GM21619 (cell line): ENCODE measurements around the gene NUDT7.
A peak's percentile ranks its signal among the peaks of the same experiment; 100 is the strongest.

Source experiments
- ATAC-seq: cut with Tn5 transposase; IDR thresholded peaks from one replicate; pipeline ENCODE4 v1.9.1; 2021; ENCODE audit not compliant: unreplicated experiment

The NUDT7 gene

DNA sequence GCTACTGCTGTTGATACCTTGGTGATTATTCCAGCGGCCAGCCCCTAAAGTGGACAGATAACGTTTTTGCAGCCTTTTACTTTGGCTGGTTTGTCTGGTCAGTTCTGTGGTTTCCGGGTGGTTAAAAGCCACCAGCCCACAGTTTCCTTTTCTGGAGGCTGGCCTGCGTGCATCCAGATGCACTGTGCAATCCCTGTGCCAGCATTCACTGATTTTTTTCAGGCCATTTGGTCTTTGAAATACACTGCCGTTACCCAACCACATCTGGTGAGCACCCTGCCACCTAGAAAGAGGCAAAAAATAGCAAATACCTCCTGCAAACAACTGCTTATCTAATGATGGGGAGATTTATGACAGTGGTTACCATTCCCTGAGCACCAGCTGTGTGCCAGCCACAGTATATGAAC is 797 bp downstream of the NUDT7 start:
- ATAC-seq = peak; percentile 7

DNA sequence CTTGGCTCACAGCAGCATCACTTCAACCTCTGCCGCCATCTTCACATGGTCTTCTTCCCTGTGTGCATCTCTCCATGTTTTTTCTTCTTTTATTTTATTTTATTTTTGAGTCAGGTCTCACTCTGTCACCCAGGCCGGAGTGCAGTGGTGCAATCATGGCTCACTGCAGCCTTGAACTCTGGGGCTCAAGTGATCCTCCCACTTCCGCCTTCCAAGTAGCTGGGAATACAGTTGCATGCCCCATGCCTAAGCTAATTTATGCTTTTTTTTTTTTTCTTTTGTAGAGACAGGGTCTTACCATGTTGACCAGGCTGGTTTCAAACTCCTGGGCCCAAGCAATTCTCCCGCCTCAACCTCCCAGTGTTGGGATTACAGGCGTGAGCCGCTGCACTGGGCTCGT is 1.9 kb downstream of the NUDT7 start:
- ATAC-seq = no peak

GRCh38 chr16:77729951-77730350 is 7.6 kb downstream of the NUDT7 start:
- ATAC-seq = no peak

DNA sequence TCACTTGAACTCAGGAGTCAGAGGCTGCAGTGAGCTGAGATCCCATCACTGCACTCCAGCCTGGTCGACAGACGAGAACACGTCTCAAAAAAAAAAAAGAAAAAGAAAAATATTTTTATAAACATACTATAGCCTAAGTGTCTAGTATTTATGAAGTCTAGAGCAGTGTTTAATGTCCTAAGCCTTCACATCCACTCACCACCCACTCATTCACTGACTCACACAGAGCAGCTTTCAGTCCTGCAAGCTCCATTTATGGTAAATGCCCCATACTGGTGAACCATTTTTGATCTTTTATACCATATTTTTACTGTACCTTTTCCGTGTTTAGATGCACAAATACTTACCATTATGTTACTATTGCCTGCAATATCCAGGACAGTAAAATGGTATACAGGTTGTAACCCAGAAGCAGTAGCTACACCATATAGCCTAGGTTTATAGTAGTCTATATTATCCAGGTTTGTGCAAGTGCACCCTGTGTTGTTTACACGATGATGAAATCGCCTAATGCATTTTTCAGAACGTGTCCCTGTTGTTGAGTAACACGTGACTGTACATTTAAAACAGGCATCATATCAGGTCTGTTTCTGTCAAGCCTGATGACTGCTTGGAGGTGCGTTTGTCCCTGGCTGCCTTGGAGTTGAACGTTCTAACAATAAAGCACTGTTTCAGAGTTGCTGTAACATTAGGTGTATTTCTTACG is 10.1 kb downstream of the NUDT7 start:
- ATAC-seq = no peak

DNA sequence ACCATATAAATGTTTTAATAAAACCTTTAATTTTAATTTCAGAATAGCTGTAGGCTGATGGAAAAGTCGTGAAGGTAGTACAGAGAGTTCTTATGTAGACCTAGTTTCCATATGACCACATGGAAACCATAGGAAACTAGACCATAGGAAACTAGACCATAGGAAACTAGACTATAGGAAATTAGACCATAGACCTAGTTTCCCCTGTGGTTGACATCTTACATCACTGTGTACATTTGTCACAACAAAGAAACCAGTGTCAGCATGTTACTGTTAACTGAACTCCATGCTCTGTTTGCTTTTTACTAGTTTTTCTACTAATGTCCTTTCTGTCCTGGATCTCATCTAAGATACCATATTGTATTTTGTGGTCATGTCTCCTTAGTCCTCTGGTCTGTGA is 14.6 kb downstream of the NUDT7 start:
- ATAC-seq = no peak

GRCh38 chr16:77738706-77739558 is 16.6 kb downstream of the NUDT7 start:
- ATAC-seq = no peak

DNA sequence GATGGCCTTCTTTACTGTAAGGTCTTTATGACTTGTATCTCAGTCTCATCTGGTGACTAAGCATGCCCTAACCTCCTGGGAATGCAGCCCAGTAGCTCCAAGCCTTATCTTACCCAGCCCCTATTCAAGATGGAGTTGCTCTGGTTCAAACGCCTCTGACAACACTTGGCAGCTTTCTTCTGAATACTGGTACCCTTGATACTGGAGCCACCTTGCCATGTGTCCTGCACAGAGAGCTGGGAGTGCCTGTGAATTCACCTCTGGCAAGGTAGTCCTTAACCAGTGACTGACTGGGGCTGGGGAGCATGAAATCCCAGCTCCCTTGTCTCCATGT is 17.2 kb downstream of the NUDT7 start:
- no peak for ATAC-seq

DNA sequence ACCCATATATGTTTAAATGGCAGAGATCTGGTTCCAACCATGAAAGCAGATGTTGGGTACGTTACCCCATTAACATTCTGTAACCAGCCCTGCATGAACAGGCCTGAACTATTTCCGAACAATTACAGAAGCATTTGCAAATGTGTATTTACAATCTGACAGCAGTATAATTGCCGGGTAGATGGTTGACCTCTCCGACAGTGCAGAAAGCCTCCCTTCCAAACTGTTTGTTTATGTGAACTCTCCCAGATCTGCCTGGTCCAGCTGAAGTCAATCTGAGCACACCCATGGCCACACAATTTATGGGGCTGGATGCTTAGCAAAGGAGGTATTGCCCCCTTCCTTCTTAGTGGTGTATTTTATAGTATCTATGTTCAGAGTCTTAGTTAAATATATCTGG is 21.8 kb downstream of the NUDT7 start:
- ATAC-seq = no peak

GRCh38 chr16:77745972-77746371 is 23.7 kb downstream of the NUDT7 start:
- no peak for ATAC-seq

DNA sequence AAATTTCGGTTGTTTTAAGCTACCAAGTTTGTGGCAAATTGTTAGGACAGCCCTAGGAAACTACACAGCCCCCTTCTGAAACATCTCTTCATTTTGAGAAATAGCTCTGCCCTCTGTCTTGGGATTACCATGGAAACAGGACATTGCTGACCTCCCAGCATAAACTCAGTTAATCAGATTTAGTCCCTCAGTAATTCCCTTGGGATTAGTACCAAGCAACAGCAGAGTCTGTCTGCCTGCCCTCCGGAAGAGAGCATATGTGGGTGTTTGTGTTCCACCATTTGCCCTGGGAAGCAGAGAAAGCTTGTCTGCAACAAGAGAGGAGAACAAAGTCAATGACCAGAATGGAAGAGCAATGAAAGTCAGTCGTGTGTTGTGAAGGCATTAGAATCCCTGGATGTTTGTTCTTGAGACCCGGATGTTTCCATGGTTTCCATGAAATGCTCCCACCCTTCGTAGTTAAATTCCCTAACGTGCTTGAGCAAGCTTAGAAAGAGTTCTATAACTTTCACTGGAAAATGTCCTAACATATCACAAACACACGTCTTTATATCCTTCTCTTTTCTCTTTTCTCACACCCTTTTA is 26.2 kb downstream of the NUDT7 start:
- no peak for ATAC-seq

GRCh38 chr16:77749415-77749814 is 27.1 kb downstream of the NUDT7 start:
- no peak for ATAC-seq

GRCh38 chr16:77758046-77758445 is 35.7 kb downstream of the NUDT7 start:
- no peak for ATAC-seq

DNA sequence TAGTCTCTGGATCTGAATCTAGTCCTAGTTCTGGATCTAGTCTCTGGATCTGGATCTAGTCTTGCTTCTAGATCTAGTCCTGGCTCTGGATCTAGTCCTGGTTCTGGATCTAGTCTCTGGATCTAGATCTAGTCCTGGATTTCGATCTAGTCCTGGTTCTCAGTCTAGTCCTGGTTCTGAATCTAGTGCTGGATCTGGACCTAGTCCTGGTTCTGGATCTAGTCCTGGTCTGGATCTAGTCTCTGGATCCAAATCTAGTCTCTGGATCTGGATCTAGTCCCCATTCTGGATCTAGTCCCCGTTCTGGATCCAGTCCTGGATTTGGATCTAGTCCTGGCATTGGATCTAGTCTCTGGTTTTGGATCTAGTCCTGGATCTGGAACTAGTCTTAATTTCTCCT is 36.2 kb downstream of the NUDT7 start:
- ATAC-seq = no peak

DNA sequence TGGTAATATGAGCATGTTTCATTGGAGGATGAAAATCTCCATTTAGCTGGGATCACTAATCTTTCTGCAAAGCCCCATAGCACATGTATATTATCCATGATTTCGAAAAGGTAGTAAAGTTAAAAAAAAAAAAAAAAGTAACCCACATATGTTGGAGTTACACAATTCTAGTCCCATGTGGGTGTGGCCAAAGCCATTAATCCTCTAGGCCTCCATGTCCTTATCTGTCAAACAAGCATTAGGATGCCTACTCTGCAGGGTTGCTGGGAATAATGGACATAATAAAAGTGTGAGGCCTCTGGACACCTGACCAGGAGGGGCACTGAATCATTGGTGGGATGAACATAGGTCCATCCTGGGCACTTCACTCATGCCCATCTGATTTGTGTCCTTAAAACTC is 36.9 kb downstream of the NUDT7 start:
- no peak for ATAC-seq

GRCh38 chr16:77759821-77760220 is 37.5 kb downstream of the NUDT7 start:
- ATAC-seq = no peak

DNA sequence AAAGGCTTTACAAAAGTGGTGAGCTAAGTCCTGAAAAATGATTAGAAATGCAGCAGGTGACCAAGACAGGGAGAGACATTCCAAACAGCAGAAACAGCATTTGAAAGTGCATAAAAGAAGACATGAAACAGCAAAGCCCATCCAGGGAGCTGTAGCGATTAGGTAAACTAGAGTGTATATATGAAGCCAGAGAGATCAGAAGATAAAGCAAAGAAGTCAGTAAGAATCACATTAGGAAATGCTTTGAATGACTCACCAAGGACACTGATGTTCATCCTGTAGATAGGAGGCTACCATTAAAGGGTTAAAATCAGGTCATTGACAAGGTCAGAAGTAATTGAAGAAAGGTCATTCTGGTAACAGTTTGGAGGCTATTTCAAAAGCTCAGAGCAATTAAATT is 38.5 kb downstream of the NUDT7 start:
- no peak for ATAC-seq

DNA sequence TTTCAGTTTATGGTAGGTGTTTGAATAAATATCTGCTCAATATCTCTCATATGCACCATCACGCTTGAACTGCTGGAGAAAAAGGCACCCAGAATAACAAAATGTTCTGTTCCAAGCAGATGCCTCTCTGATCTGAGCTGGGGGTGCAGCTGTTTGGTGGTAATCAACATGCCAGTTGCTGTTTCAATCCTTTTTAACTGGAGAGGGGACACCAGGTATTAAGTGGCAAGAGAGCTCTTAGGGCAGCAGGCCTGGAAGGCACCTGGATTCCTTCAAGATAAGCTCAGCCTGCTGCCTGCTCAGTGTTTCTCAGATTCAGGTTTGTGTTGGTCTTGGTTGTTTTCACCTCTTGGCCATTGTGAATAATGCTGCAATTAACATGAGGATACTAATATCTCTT is 38.9 kb downstream of the NUDT7 start:
- no peak for ATAC-seq

- no peak for ATAC-seq
These were observed 39.9 kb downstream of the NUDT7 start for GRCh38 chr16:77762262-77762661.

DNA sequence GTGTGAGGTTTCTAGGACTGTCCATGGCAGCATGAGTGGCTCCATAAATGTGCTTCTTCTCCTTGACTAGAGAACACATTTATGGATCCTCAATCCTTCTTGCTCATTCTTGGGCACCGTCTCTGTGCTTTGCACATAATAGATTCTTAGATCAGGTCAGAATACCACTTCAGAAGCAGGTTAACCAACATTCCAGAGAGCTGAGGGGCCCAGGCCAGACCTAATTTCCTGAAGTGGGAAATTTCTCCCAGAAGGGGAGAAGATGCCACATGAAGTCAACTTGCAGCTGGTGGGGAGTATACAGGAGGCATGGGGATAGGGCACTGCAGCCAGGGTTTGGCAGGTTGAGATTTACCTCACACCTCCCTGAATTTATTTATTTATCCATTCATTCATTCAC is 41.7 kb downstream of the NUDT7 start:
- ATAC-seq = no peak

GRCh38 chr16:77767211-77767610 is 44.9 kb downstream of the NUDT7 start:
- ATAC-seq = no peak

- ATAC-seq = no peak
These were observed 45.5 kb downstream of the NUDT7 start for GRCh38 chr16:77767826-77768225.
